ENCODE results near the gene SMYD3. TPM values are rescaled to one million over a fixed set of nuclear protein-coding genes. Genes with fewer than 3 reads are reported as not detected.

Gene SMYD3
- total and polyA plus RNA-seq, 9 of the 15 experiments (the other 6 are each of a cell fraction or from before 2014, with no cell fraction given): 128 to 440 (median 197) TPM

DNA sequence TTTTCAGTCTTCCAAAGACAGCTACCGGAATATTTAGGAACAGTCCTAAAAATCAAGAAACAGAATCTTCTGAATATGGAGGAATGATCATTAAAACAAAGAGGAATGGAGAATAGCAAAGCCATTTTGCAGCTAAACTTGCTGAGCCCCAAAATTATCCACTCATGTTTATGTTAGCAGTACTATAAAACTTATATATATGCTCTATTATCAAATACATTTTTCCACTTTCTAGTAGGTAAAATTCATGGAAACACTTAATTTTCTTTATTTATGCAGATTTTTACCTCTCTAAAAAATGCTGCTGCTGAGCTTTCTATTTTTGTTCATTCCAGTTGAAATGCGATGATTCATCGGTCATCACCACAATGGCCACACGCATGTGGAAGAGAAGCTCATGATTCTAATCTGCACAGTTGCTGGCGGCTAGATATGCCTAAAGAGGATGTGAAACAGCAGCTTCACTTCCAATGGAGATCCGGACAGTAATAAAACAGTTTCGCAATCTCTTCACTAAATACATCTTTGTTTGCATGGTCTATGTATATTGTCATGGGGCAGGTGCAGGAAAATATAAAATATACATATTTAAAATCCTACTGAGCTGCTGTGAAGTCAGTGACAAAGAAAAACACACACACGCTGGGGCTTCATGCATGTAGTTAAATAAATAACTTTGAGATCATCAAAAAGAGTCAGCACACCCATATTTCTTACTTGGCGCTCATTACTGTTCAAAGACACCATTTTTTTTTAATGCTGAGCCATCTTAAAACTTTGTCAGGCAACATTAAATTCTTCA is 292.2 kb downstream of the SMYD3 start (continued):
- TF ChIP-seq MTF1 (CRISPR knock-in tag; IDR thresholded peaks at IDR 0.05; ENCODE audit: borderline replicate concordance): no peak
- TF ChIP-seq PRPF4 (IDR thresholded peaks at IDR 0.05; ENCODE audit: insufficient read depth, low read depth, low read length, poor library complexity, severe bottlenecking): no peak
- TF ChIP-seq GATAD2B (IDR thresholded peaks at IDR 0.05; ENCODE audit: borderline replicate concordance): peak; percentile 69; the same call in 1 of the 2 replicates
- TF ChIP-seq, protein P1, sequence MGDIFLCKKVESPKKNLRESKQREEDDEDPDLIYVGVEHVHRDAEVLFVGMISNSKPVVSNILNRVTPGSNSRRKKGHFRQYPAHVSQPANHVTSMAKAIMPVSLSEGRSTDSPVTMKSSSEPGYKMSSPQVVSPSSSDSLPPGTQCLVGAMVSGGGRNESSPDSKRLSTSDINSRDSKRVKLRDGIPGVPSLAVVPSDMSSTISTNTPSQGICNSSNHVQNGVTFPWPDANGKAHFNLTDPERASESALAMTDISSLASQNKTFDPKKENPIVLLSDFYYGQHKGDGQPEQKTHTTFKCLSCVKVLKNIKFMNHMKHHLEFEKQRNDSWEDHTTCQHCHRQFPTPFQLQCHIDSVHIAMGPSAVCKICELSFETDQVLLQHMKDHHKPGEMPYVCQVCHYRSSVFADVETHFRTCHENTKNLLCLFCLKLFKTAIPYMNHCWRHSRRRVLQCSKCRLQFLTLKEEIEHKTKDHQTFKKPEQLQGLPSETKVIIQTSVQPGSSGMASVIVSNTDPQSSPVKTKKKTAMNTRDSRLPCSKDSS (IDR thresholded peaks at IDR 0.05; ENCODE audit: low read depth, partially characterized antibody): no peak
- TF ChIP-seq LEF1 (IDR thresholded peaks at IDR 0.05): peak; percentile 90
- TF ChIP-seq PHF8 (IDR thresholded peaks at IDR 0.05; ENCODE audit: borderline replicate concordance, low read length): no peak
- TF ChIP-seq, protein P2, sequence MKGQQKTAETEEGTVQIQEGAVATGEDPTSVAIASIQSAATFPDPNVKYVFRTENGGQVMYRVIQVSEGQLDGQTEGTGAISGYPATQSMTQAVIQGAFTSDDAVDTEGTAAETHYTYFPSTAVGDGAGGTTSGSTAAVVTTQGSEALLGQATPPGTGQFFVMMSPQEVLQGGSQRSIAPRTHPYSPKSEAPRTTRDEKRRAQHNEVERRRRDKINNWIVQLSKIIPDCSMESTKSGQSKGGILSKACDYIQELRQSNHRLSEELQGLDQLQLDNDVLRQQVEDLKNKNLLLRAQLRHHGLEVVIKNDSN (CRISPR knock-in tag; IDR thresholded peaks at IDR 0.05): no peak
- TF ChIP-seq ZNF444 (CRISPR knock-in tag; IDR thresholded peaks at IDR 0.05): no peak; the same call in 1 of the 2 replicates
- no peak for TF ChIP-seq RBM34 (IDR thresholded peaks at IDR 0.05; ENCODE audit: borderline replicate concordance, insufficient read depth, low read length)
- TF ChIP-seq WHSC1 (IDR thresholded peaks at IDR 0.05; ENCODE audit: low read length): no peak
- TF ChIP-seq NCOR1 (IDR thresholded peaks at IDR 0.05): peak; percentile 88
- TF ChIP-seq CHCHD3 (CRISPR knock-in tag; IDR thresholded peaks at IDR 0.05): no peak
- TF ChIP-seq ZBTB17 (CRISPR knock-in tag; IDR thresholded peaks at IDR 0.05): peak; percentile 94
- TF ChIP-seq ZNF165 (CRISPR knock-in tag; IDR thresholded peaks at IDR 0.05; ENCODE audit: borderline replicate concordance): no peak
- 0 out of 2 replicates have a peak, but pooled peaks have one; percentile 57 for TF ChIP-seq ZNF23 (CRISPR knock-in tag; IDR thresholded peaks at IDR 0.05)
- TF ChIP-seq ZNF184 (CRISPR knock-in tag; IDR thresholded peaks at IDR 0.05): no peak
- no peak for TF ChIP-seq ZC3H11A (IDR thresholded peaks at IDR 0.05; ENCODE audit: low read depth, low read length)
- TF ChIP-seq, protein P3, sequence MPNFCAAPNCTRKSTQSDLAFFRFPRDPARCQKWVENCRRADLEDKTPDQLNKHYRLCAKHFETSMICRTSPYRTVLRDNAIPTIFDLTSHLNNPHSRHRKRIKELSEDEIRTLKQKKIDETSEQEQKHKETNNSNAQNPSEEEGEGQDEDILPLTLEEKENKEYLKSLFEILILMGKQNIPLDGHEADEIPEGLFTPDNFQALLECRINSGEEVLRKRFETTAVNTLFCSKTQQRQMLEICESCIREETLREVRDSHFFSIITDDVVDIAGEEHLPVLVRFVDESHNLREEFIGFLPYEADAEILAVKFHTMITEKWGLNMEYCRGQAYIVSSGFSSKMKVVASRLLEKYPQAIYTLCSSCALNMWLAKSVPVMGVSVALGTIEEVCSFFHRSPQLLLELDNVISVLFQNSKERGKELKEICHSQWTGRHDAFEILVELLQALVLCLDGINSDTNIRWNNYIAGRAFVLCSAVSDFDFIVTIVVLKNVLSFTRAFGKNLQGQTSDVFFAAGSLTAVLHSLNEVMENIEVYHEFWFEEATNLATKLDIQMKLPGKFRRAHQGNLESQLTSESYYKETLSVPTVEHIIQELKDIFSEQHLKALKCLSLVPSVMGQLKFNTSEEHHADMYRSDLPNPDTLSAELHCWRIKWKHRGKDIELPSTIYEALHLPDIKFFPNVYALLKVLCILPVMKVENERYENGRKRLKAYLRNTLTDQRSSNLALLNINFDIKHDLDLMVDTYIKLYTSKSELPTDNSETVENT (CRISPR knock-in tag; IDR thresholded peaks at IDR 0.05): no peak
- peak; percentile 98 for TF ChIP-seq ARID1B (IDR thresholded peaks at IDR 0.05)
- TF ChIP-seq, protein P4, sequence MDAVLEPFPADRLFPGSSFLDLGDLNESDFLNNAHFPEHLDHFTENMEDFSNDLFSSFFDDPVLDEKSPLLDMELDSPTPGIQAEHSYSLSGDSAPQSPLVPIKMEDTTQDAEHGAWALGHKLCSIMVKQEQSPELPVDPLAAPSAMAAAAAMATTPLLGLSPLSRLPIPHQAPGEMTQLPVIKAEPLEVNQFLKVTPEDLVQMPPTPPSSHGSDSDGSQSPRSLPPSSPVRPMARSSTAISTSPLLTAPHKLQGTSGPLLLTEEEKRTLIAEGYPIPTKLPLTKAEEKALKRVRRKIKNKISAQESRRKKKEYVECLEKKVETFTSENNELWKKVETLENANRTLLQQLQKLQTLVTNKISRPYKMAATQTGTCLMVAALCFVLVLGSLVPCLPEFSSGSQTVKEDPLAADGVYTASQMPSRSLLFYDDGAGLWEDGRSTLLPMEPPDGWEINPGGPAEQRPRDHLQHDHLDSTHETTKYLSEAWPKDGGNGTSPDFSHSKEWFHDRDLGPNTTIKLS (IDR thresholded peaks at IDR 0.05; ENCODE audit: borderline replicate concordance, low read depth): 0 out of 2 replicates have a peak, but pooled peaks have one; percentile 36
- TF ChIP-seq ZBTB8A (IDR thresholded peaks at IDR 0.05; ENCODE audit: partially characterized antibody): no peak
- no peak for TF ChIP-seq ZNF263 (CRISPR knock-in tag; IDR thresholded peaks at IDR 0.05; ENCODE audit: borderline replicate concordance)
- peak; percentile 92 for TF ChIP-seq CBFA2T3 (IDR thresholded peaks at IDR 0.05)

Measured in K562 (cell line).